ENCODE data around the gene DNAJC30.
"Not testable (repeated sequence)": the region's sequence is repeated elsewhere in the genome, so short reads cannot be mapped to it uniquely, and the experiment has no call there.

Gene DNAJC30

GRCh38 chr7:73678862-73679261 is 4.4 kb downstream of the DNAJC30 start:
- DNase-seq (ENCODE audit: low spot score): no peak
- in situ Hi-C loops (cut with MboI; ENCODE audit: low pct_unique_long_range_greater_than_20kb, low sequenced_read_pairs, unreplicated experiment): no loop called here
- no peak for TF ChIP-seq CTCF (IDR thresholded peaks at IDR 0.05; ENCODE audit: extremely low read depth, insufficient read depth, missing control alignments)

- in situ Hi-C loops (cut with MboI; ENCODE audit: low pct_unique_long_range_greater_than_20kb, low sequenced_read_pairs, unreplicated experiment); DNase-seq (ENCODE audit: low spot score): not testable (repeated sequence)
Observed at GRCh38 chr7:73676062-73676461, 7.2 kb downstream of the DNAJC30 start.

DNA sequence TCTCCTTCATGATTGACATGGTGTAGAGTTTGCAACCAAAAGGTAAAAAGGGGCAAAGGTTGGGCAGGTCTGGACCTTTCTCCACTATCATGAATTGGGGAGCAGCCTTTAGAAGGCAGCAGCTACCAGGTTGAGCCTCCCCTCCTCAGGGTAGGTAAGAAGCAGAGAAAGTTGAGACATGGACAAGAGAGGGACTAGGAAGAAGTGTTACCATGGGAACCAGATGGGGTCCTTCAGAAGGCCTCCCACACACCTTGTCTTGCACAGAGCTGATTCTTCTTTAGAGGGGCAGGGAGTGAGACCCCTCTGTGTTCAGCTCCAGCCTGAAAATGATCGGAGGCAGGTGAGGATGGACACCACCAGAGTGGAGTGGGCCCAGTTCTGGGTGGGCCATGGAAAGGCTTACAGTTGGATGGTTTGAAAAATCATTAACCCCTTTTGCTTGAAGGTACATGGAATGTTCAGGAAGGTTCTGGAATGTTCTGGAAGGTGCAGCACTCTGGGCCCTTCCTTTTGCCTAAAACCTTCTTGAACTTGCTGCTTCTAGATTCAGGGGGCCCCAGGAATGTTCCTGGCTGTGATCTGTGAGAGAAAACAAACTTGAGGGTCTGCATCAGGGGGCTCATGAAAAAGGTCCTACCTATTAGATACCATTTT is 8.7 kb downstream of the DNAJC30 start:
- TF ChIP-seq CTCF (IDR thresholded peaks at IDR 0.05; ENCODE audit: extremely low read depth, insufficient read depth, missing control alignments): no peak
- no peak for DNase-seq (ENCODE audit: low spot score)
- in situ Hi-C loops (cut with MboI; ENCODE audit: low pct_unique_long_range_greater_than_20kb, low sequenced_read_pairs, unreplicated experiment): no loop called here

- no peak for DNase-seq (ENCODE audit: low spot score)
- TF ChIP-seq CTCF (IDR thresholded peaks at IDR 0.05; ENCODE audit: extremely low read depth, insufficient read depth, missing control alignments): no peak
- in situ Hi-C loops (cut with MboI; ENCODE audit: low pct_unique_long_range_greater_than_20kb, low sequenced_read_pairs, unreplicated experiment): no loop called here
Observed at GRCh38 chr7:73671857-73672445, 11.3 kb downstream of the DNAJC30 start.

DNA sequence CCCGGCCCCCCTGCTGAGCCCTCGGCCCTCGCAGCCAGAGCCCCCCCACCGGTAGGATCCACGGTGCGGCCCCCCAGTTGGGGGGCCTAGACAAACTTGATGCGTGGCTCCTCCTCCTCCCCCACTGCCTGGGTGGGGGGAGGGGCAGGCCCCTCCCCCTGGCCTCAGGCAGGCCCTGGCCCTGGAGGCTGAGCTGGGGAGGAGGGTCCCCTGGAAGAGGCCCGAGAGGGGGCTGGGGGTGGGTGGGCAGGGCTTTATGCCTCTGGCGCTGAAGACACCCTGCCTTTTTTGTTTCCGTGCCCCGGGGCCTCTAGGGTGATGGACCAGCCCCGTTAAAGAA is 12.0 kb downstream of the DNAJC30 start:
- in situ Hi-C loops (cut with MboI; ENCODE audit: low pct_unique_long_range_greater_than_20kb, low sequenced_read_pairs, unreplicated experiment): no loop called here
- no peak for DNase-seq (ENCODE audit: low spot score)
- no peak for TF ChIP-seq CTCF (IDR thresholded peaks at IDR 0.05; ENCODE audit: extremely low read depth, insufficient read depth, missing control alignments)

GRCh38 chr7:73669858-73670385 is 13.3 kb downstream of the DNAJC30 start:
- no peak for TF ChIP-seq CTCF (IDR thresholded peaks at IDR 0.05; ENCODE audit: extremely low read depth, insufficient read depth, missing control alignments)
- no peak for DNase-seq (ENCODE audit: low spot score)
- in situ Hi-C loops (cut with MboI; ENCODE audit: low pct_unique_long_range_greater_than_20kb, low sequenced_read_pairs, unreplicated experiment): no loop called here

- TF ChIP-seq CTCF (IDR thresholded peaks at IDR 0.05; ENCODE audit: extremely low read depth, insufficient read depth, missing control alignments): no peak
Observed at GRCh38 chr7:73669288-73669701, 14.0 kb downstream of the DNAJC30 start.

More at GRCh38 chr7:73669288-73669701, 14.0 kb downstream of the DNAJC30 start:
- in situ Hi-C loops (cut with MboI; ENCODE audit: low pct_unique_long_range_greater_than_20kb, low sequenced_read_pairs, unreplicated experiment): no loop called here
- DNase-seq (ENCODE audit: low spot score): no peak
